Activated CD8-positive, alpha-beta memory T cell treated with anti-CD3 and anti-CD28 coated beads for 4 hours (primary cell): ENCODE data around the gene GNAL.

Experiments
- DNase-seq, 2 donors: peaks; one replicate each; pipeline ENCODE4 v3.0.0-alpha.2; 2020; ENCODE audit warnings: low read depth in 2 of 2

The GNAL gene

DNA sequence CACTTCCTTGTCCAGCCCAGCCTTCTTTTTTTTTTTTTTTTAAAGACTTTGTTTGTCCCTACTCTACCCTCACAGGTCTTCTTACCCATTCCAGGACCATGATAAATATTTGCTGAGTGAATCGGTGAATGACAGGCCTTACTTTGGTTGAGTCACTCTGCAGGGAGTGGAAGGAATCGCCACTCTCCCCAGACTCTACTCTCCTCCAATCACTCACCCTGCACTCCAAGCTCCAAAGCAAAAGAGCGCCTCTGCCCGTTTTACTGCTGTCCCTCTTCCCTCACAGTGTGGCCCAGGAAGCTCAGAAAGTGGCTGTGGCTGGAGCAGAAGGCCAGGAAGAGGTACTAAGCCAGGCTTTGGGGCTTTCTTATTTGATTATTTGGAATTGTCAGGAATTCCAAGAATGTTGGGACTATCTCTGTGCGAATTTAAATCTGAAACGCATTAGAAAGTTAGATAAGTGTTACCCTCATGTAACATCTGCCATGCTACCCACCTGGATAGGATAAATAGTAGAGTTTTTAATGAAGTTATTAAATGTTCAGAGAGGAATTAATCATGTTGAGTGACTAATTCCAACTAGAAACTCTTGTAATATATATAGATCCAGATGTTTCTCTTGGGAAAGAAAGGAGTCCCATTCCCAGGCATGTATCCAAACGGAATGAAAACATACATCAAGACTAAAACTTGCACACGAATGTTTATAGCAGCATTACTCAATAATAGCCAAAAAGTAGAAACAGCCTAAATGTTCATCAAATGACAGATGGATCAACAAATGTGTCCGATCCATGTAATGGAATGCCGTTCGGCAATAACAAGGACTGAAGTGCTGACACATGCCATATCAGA, 119.2 kb downstream of the GNAL start:
- DNase-seq, result no peak

DNA sequence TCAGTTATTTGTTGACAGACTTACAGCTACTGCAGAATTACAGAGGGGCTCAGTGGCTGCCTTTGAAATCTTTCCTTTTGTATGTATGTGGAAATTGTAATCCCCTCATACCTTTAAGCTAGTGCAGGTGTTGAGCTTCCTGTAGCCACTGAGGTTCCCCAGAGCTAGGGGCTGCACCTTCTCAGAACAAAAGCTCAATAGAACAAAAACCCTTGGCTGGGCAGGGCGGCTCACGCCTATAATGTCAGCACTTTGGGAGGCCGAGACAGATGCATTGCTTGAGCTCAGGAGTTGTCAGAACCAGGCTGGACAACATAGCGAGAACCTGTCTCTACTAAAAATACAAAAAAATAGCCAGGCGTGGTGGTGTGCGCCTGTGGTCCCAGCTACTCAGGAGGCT, 120.8 kb downstream of the GNAL start:
- no peak for DNase-seq

DNA sequence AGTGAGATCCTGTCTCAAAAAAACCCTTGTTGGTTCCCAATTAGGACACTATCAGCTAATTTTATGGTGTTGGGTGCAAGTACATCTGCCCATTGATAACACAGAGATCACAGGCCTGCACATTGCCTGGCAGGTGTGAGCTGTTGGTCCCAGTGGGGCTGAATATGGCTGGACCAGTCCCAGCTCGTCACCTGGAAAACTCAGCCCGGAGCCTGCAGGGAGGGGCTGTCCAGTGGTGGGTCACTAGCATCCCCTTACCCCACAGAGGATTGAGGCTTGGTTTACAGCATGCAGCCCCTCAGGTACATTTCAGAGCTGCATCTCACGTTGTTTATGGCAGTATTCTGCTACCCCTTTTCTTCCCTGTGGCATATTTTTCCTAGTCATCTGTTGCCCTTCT, 121.3 kb downstream of the GNAL start:
- DNase-seq, result no peak

DNA sequence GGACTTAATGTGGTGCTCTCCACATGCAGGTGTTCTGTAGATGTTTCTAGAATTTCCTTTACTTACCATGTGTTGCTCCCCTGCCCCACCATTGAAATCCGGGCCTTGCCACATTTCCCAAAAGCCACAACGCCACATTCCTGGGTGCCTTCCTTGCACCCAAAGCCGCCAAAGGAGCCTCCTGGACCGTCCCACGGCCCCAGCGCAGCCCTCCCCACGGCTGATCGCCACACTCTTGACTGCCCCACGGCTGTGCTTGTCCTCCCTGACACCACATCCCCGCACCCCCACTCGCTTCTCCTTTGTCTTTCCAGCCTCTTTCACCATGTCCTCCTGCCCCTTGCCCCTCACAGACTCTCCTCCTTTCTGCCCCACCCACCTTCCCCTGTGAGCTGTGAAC, 121.9 kb downstream of the GNAL start:
- DNase-seq, result no peak

DNA sequence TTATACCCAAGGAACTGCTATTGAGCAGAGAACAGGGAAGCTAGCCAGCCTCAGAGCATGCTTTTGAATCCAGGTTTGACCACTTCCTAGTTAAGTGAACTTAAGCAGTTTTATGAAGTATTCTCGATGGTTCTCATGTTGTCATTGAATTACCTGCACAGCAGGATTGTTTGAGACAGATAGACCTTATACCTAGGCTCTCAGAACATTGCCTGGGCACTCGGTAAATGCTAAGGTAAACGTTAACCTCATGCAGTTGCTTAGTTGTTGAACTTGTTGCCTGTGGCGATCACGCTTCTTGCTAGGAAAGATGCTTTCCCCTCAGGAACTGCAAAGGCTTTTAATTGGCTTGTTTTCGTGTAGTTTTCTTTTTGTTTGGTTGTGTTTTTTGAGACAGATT, 128.2 kb downstream of the GNAL start:
- DNase-seq, result no peak

DNA sequence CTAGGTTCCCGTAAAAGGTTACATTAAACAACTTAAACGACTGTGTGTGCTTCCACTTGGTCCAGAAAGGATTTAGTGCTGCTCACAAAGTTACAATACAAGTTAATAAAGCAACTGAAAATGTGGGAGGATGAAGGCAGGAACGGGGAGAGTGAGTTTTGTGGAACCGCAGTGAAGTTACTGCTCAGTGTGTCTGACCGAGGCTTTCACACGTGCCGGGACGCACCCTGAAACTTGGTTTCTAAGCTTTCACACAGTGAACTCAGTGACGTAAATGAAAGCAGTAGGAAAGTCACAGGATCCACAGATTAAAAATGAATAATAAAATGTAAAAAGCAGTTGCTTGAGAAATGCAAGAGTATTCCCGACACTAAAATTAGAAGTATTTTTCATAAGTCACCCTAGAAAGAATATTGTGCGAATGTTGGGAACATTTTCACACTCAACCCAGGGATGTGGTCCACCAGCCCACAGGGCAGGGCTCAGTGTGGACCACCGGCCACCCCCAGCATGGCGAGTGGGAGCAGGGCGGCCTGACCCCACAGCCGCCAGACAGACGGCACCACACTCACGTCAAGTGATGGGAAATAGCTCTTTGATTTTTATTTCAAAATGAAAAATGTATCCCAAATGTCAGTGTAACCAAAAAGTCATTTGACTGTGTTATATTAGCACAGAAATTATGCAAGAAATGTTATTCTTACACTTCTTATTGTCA, 129.6 kb downstream of the GNAL start:
- DNase-seq, result no peak

DNA sequence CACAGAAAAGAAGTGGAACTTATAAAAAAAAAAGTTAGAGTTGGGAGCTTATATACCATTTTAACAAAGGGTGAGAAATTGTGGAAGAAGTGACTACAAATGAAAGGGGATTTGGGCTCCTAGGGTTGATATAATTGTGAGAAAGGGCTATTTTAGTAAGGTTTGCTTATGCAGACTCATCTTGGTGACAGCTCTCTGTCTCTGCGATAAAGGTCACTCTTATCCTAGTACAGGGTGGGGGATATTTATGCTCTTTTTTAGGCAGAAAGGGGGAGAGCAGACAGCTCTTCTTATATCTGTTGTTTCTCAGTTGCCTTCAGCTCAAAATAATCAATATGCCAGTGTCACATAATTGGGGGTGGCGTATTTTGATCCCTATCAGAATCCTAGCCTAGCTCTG, 130.9 kb downstream of the GNAL start:
- no peak for DNase-seq

DNA sequence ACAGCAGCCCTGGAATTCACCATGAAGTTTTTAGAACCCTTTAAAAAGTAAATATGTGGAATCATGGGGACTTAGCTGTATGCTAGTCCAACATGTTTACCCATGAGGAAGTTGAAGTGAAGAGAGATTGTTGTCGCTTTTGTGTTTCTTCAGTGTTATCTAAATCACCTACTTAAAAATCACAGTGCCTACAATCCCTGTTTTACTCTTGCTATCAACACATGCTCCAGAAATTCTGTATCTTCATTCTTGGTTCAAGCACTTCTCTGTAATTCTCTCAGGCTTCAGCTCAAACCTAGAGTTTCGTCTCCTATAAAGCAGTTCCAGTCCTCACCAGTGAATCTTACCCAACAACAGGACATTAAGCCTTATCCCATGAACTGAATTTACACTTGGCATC, 131.6 kb downstream of the GNAL start:
- no peak for DNase-seq

DNA sequence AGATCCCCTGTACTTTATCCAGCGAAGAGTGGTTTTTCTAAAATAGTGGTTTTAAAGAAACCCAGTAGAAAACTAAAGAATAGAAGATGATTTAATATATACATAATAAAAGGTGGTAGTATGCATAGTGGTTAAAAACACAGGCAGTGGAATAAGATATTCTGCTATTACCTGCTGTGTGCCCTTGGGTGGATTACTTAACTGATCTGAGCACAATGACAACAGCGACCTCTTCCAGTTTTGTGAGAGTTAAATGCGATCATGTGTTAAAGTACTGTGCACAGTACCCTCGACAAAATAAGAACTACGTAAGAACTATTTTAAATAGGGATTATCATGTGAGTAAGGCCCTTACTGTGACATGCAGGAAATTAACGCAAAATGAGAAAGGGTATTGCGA, 132.1 kb downstream of the GNAL start:
- no peak for DNase-seq

DNA sequence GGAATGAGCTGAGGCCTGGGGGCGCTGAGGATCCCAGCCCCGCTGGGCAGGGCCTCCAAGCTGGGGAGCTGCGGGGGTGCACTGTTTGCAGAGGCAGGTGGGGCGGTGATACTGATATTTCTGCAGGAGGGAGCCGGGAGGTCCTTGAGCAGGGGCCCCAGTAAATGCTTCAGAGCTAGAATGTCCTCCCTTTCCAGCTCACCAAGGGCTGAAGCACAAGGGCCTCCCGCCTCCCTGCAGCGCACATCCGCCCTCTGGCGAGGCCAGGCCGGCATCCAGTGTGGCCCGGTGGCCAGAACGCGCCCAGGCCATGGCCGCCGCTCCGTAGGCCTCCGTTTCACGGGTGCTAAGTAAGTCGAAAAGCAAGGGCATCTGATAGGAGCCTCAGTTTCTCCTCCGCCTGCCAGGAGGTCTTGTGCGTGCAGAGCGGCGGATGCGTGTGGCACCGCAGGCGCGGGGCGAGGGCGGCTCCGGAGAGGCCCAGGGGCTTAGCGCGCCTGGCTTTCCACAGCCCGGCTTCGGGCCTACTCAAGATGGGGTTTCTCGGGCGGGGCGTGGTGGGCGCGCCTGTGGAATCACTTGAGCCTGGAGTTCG, 132.7 kb downstream of the GNAL start:
- DNase-seq, result no peak

DNA sequence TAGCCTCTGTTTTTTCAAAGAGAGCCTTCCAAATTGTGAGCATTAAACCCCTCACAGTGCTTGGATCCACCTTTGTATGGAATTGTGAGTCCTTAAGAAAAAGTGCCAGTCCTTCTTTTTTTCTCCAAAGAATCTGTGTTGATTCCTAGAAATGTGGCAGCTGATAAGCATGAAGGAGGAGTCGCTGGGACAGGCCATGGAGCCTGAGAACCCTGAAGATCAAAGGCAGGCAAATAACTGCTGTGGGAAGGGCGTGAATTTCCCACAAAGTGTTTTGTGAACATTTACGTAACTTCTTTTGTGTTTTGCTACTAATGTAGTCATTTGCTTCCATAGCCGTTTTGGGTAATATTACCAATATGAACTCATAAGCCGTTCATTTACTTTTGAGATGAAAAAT, 134.5 kb downstream of the GNAL start:
- no peak for DNase-seq

DNA sequence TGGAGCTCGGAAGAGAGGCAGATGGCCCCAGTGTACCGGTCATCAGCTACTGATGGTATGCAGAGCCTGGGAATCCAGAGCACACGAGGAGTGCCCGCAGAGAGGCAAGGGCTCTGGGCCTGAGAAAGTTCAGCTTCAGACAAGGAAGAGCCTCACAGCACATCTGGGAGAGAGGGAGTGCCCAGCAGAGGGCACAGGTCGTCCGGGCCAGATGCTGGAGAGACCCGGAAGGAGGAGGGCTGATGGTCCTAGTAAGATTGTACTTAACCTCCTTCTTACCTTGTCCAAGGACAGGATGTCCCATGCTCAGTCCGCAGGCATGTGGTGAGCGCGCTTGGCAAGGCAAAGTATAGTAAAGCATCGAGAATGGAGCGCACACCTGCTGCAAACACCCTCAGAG, 137.8 kb downstream of the GNAL start:
- DNase-seq, result no peak

DNA sequence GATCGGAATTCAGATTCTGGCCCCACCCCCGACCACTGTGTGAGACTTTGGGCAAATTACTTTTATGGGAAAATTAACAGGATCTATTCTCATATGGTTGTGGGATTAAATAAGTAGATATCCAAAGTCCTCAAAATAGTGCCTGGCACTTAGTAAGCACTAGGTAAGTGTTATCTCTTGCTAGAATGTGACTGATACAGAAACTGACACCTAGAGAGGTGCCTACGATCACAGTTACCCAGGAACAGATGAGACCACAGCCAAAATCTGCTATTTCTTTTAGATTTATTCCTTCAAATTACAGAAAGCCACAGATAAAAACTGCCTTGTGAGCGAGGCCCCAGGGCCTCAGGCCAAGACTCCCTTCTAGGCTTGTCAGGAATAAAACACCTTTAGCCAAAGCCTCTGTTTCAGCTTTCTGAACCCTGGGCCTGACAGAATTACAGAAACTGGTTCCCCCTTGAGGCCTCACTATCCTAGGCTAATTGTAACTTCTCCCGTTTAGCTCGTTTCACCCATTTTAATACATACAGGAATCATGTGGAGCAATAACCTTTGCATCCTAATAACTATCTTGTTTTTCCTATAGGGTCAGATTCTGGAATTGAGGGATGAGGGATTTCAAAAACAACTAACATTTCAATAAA, 139.8 kb downstream of the GNAL start:
- no peak for DNase-seq

DNA sequence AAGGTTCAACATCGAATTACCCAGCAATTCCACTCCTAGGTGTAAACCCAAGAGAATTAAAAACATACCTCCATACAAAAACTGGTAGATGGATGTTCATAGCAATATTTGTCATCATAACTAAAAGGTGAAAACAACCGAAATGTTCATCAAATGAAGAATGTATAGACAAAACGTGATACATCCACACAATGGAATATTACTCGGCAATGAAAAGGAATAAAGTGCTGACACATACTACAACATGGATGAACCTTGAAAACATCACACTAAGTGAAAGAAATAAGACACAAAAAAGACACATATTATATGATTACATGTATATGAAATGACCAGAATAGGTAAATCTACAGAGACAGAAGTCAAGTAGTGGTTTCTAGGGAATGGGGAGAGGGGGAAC, 141.5 kb downstream of the GNAL start:
- DNase-seq, result no peak

DNA sequence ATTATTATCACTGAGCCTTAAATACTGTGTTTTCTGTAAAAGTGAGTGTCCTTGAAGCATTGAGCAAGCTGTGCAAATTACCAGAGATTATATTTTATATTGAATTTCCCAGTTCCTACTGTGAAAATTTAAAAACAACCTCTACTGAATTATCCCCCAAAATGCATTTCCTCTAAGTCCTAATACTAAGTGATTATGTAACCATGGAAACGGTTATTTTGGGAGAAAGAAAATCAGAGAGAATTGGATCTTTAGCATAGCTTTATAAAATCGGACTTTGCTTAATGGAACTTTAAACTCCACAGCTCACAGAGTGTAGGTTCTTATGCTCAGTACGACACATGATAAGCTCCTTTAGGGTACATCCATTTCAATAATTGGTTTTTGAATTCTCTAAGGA, 142.9 kb downstream of the GNAL start:
- DNase-seq, result no peak

DNA sequence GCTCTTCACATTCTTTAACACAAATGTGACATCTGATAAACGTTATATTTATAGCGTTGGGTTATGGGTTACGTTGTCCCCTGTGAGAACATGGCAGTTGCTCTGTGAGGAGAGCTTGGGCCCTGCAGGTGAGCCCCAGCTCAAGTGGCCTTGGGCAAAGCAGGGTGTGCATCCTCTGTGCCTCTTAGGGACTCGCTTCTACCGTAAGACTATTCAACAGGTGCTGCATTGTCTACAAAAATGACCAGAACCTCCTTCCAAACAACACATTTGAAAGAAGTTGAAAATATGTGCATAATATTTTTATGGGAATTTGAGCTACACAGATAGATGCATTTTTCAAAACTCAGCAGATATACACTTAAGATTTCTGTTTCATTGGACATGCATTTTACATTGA, 145.7 kb downstream of the GNAL start:
- DNase-seq, result no peak

DNA sequence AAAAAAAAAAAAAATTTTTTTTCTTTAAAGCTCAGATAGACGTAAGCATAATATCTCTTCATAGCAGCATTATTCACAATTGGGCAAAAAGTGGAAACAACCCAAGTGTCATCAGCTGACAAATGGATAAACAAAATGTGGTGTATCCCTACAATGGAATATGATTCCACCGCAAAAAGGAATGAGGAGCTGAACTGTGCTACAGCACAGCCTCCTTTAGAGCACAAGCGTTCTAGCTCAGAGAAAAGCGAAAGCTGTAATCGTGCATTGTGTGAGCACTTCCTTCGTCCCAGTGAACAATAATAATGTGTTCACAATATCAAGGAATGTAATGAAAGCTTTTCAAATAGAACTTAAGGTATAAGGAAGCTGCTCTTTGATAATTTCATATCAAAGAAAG, 150.5 kb downstream of the GNAL start:
- DNase-seq, result no peak

DNA sequence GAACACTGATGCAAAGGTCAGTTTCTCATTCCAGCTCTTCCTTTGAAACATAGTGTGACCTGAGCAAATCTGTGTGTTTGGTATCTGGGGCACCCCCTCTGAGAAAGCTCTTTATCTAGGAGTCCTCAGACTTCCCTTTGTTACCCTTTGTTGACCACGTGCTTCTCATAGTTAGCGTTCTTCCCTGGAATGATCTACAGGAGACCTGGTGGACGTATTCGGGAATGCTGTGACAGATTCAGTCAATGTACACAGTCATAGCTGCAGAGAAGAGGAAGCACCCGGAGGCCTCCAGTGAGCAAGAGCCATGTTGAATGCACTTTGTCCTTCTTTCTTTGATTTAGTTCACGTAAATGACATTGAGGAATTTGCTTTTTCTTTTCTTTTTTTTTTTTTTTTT, 151.4 kb downstream of the GNAL start:
- DNase-seq, result no peak

DNA sequence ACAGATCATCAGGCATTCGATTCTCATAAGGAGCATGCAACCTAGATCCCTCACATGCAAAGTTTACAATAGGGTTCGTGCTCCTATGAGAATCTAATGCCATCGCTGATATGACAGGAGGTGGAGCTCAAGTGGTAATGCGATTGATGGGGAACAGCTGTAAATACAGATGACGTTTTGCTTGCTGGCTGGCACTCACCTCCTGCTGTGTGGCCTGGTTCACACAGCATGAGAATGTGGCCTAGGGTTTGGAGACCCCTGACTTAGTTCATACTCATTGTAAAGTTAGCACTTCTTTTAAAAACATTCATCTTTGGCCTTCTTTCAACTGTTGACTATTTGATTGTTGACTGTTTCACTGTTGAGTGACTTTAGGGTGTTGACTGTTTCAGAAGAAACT, 153.5 kb downstream of the GNAL start:
- no peak for DNase-seq

DNA sequence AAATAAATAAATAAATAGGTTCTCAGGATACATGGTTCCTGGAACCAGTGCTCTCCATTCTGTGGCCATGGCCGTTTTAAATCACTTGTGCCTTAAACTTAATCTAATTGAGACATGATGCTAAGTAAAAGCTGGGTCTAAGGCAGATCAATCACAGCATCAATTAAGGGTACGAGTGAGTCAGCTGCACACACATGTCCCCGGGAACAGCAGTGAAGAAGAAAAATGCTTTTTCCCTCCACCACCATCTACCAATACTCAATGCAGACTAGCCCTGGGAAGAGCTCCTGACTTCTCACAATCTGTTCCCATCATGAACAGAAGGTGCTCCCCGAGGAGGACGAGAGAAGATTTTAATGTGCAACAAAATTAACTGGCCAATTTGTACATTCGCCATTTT, 155.4 kb downstream of the GNAL start:
- DNase-seq, result no peak

DNA sequence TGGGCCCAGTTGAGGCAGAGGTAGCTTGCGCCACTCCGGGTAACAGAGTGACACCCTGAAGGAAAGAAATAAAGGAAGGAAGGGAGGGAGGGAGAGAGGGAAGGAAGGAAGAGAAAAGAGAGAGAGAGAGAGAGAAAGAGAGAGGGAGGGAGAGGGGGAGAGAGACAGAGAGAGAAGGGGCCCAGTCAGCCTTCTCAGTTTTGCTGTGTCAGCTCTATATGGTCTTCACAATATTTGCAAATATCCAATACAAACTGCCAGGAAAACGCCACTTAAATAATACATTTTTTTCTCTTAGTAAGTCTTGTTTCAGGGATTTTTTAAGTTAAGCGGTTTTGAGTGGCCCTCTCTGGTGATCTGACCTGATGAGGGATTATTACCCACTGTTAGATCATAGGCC, 156.6 kb downstream of the GNAL start:
- no peak for DNase-seq

DNA sequence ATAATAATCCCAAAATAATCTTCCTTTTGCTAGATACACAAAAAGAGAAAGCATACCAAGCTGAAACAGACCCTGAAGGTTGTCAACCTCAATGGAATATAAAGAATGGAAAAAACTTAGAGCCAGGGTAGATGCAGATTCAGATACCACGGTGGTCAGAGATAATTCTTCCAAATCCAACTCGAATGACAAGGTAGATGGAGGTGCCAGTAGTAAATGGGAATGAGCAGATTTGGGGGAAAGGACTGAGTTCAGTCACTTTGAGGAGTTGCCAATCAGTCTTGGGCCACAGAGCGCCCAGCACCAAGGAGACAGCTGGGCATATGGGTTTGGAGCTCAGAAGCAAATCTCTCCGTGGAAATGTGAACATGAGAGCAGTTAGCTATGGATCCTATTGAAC, 158.7 kb downstream of the GNAL start:
- no peak for DNase-seq

DNA sequence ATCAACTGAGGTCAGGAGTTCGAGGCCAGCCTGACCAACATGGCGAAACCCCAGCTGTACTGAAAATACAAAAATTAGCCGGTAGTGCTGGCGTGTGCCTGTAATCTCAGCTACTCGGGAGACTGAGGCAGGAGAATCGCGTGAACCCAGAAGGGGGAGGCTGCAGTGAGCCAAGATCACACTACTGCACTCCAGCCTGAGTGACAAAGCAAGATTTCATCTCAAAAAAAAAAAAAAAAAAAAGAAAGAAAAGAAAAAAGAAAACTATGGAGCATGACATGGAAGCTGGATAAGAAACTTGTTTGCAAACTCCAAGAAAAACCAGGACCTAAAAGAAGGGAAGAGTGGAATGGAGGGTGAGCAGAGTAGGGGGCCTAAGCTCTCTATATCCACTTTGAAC, 160.2 kb downstream of the GNAL start:
- no peak for DNase-seq
